ENCODE measurements around the gene SUGP2. TPM values are rescaled to one million over a fixed set of nuclear protein-coding genes. Genes with fewer than 3 reads are reported as not detected.

SUGP2 gene
- total RNA-seq, 1 donor from 2014 or later, result 123 TPM

- Mint-ChIP-seq H3K27me3 (no peaks in the 10 kb centered on the region), H3K4me1 (ENCODE audit: unreplicated experiment) (no peaks in the 10 kb centered on the region), H3K27ac (no peak overlapping the region), H3K9me3 (no peaks in the 10 kb centered on the region), H3K36me3 (peaks cover 7% of the 10 kb centered on the region), H3K4me3 (no peak overlapping the region)
- TF ChIP-seq, protein P1, sequence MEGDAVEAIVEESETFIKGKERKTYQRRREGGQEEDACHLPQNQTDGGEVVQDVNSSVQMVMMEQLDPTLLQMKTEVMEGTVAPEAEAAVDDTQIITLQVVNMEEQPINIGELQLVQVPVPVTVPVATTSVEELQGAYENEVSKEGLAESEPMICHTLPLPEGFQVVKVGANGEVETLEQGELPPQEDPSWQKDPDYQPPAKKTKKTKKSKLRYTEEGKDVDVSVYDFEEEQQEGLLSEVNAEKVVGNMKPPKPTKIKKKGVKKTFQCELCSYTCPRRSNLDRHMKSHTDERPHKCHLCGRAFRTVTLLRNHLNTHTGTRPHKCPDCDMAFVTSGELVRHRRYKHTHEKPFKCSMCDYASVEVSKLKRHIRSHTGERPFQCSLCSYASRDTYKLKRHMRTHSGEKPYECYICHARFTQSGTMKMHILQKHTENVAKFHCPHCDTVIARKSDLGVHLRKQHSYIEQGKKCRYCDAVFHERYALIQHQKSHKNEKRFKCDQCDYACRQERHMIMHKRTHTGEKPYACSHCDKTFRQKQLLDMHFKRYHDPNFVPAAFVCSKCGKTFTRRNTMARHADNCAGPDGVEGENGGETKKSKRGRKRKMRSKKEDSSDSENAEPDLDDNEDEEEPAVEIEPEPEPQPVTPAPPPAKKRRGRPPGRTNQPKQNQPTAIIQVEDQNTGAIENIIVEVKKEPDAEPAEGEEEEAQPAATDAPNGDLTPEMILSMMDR (conservative IDR thresholded peaks at IDR 0.05), result no peak
- DNase-seq (ENCODE audit: extremely low spot score, unreplicated experiment), result no peak
Observed at GRCh38 chr19:19049406-19049805, 16.1 kb upstream of the SUGP2 start.

GRCh38 chr19:19043881-19044280 lies 10.6 kb upstream of the SUGP2 start:
- no peaks in the 10 kb centered on the region for H3K27me3 Mint-ChIP-seq
- no peak for DNase-seq (ENCODE audit: extremely low spot score, unreplicated experiment)
- no peak overlapping the region for H3K27ac Mint-ChIP-seq
- H3K4me1 Mint-ChIP-seq (ENCODE audit: unreplicated experiment), result no peaks in the 10 kb centered on the region
- H3K36me3 Mint-ChIP-seq, result peaks cover 7% of the 10 kb centered on the region
- no peak overlapping the region for H3K4me3 Mint-ChIP-seq
- no peaks in the 10 kb centered on the region for H3K9me3 Mint-ChIP-seq
- TF ChIP-seq, protein P1 (conservative IDR thresholded peaks at IDR 0.05), result no peak

GRCh38 chr19:19043481-19043880 lies 10.2 kb upstream of the SUGP2 start:
- Mint-ChIP-seq H3K4me3 (no peak overlapping the region), H3K36me3 (peaks cover 7% of the 10 kb centered on the region), H3K27ac (no peak overlapping the region), H3K9me3 (no peaks in the 10 kb centered on the region), H3K27me3 (no peaks in the 10 kb centered on the region), H3K4me1 (ENCODE audit: unreplicated experiment) (no peaks in the 10 kb centered on the region)
- TF ChIP-seq, protein P1 (conservative IDR thresholded peaks at IDR 0.05), result no peak
- no peak for DNase-seq (ENCODE audit: extremely low spot score, unreplicated experiment)

- TF ChIP-seq, protein P1 (conservative IDR thresholded peaks at IDR 0.05), result no peak
- no peaks in the 10 kb centered on the region for H3K9me3 Mint-ChIP-seq
- no peak overlapping the region for H3K4me3 Mint-ChIP-seq
- H3K27me3 Mint-ChIP-seq, result no peaks in the 10 kb centered on the region
- DNase-seq (ENCODE audit: extremely low spot score, unreplicated experiment), result no peak
- H3K27ac Mint-ChIP-seq, result no peak overlapping the region
- no peaks in the 10 kb centered on the region for H3K4me1 Mint-ChIP-seq (ENCODE audit: unreplicated experiment)
- H3K36me3 Mint-ChIP-seq, result peaks cover 7% of the 10 kb centered on the region
Observed at GRCh38 chr19:19042732-19043280, 9.5 kb upstream of the SUGP2 start.

DNA sequence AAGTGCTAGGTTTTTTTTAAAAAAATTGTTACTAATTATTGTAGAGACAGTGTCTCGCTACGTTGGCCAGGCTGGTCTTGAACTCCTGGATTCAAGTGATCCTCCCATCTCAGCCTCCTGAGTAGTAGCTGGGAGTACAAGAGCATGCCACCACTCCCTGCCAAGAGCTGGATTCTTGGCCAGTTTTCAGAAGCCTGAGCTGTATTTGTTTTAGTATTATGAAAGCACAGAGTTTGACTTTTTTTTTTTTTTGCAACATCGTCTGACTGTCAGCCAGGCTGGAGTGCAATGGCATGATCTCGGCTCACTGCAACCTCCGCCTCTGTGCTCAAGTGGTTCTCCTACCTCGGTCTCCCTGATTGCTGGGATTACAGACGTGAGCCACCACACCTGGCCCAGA lies 7.1 kb upstream of the SUGP2 start:
- Mint-ChIP-seq H3K27ac (no peak overlapping the region), H3K27me3 (no peaks in the 10 kb centered on the region), H3K4me1 (ENCODE audit: unreplicated experiment) (no peaks in the 10 kb centered on the region), H3K4me3 (no peak overlapping the region), H3K9me3 (no peaks in the 10 kb centered on the region), H3K36me3 (peaks cover 12% of the 10 kb centered on the region)
- no peak for DNase-seq (ENCODE audit: extremely low spot score, unreplicated experiment)
- TF ChIP-seq, protein P1 (conservative IDR thresholded peaks at IDR 0.05), result no peak

DNA sequence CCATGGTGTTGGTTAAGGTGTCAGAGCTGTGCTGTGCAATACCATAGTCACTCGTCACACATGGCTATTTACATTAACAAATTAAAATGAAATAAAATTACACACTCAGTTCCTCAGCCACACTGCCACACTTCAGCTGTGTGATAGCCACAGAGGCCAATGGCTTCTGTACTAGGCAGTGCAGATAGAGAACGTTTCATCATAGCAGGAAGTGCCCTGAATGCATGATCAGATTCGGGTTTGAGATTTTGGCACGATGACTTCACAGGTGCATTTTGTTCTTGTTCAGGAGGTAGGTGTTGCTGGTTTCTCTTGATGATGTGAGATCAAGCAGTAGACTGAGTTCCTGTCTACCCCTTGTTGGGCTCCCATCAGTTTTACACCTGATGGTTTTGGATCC lies 6.6 kb upstream of the SUGP2 start:
- DNase-seq (ENCODE audit: extremely low spot score, unreplicated experiment), result no peak
- no peaks in the 10 kb centered on the region for H3K9me3 Mint-ChIP-seq
- H3K27me3 Mint-ChIP-seq, result no peaks in the 10 kb centered on the region
- H3K36me3 Mint-ChIP-seq, result peaks cover 9% of the 10 kb centered on the region
- H3K4me3 Mint-ChIP-seq, result no peak overlapping the region
- TF ChIP-seq, protein P1 (conservative IDR thresholded peaks at IDR 0.05), result no peak
- no peaks in the 10 kb centered on the region for H3K4me1 Mint-ChIP-seq (ENCODE audit: unreplicated experiment)
- H3K27ac Mint-ChIP-seq, result no peak overlapping the region

Measured in type B pancreatic cell (in vitro differentiated cells).